ENCODE results near the gene KCTD19.

KCTD19 gene

DNA sequence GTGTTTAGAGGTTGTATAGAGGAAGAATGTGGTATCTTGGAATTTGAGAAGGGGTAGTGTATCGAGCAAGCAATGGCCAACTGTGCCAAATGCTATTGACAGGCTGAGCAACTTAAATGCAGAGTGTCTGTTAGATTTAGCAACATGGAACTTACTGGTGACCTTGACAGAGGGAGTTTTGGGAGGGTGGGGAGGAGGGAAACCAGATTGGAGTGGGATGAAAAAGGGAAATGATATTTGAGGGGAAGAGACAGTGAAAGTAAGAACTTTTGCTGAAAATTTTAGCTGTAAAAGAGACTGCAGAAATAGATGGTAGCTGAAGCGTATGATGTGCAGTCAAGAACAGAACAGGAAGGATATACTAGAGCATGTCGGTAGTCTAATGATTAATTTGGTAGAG, 1.2 kb upstream of the KCTD19 start:
- Histone ChIP-seq H3K36me3 (ENCODE audit: control insufficient read depth in 1 of 2, insufficient read depth in 2 of 2, low read length in 2 of 2) (no peaks in the 10 kb centered on the region), H3K4me1 (ENCODE audit: control insufficient read depth in 1 of 2, insufficient read depth in 2 of 2, low read length in 2 of 2) (peaks cover 5 to 7% of the 10 kb centered on the region in 2 donors), H3K9ac (ENCODE audit: low read depth in 1 of 2, low read length in 2 of 2) (no peak overlapping the region), H3K9me3 (ENCODE audit: control insufficient read depth in 1 of 2, low read length in 2 of 2) (no peaks in the 10 kb centered on the region), H3K27ac (ENCODE audit: low read depth, low read length) (no peak overlapping the region), H3K4me3 (ENCODE audit: low read depth in 1 of 2, low read length in 2 of 2) (no peak overlapping the region), H3K27me3 (ENCODE audit: control insufficient read depth in 1 of 2, insufficient read depth in 2 of 2, low read length in 2 of 2) (peaks cover 3 to 8% of the 10 kb centered on the region in 2 donors)

DNA sequence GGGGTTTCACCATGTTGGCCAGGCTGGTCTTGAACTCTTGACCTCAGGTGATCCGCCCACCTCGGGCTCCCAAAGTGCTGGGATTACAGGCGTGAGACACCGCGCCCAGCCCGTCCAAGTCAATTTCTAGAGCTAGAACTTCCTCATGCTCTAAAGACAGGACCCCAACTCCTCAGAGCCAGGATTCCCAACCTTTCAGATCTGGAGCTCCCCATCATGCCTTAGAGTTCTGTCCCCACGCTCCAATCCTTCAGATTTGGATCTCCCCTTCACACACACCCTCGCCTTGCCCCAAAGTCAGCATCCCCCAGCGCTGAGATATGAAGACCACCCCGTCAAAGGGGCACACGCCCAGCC, 448 bp downstream of the KCTD19 start:
- Histone ChIP-seq H3K27ac (ENCODE audit: low read depth, low read length) (no peak overlapping the region), H3K4me3 (ENCODE audit: low read depth in 1 of 2, low read length in 2 of 2) (peak overlapping the region; percentile 61 to 67)

DNA sequence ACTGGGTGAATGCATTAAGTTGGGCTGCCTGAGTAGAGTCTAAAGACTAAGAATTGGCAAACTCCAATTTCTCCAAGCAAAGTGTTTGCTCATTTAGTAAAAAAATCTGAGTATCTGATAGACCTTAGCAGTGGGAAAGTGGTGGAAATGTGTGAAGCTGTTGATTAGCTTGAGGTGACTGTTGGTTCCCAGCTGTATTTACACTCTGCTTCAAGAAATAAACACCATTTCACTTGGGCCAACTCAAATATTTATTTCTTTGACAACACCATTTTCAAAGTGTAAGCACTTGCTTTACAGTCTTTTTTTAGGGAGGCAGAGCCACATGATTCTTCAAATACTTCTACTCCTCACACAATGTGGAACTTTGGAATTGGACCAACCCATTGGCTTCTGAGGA, 8.7 kb downstream of the KCTD19 start:
- Histone ChIP-seq H3K4me1 (ENCODE audit: control insufficient read depth in 1 of 2, insufficient read depth in 2 of 2, low read length in 2 of 2) (no peaks in the 10 kb centered on the region), H3K9me3 (ENCODE audit: control insufficient read depth in 1 of 2, low read length in 2 of 2) (no peaks in the 10 kb centered on the region), H3K27me3 (ENCODE audit: control insufficient read depth in 1 of 2, insufficient read depth in 2 of 2, low read length in 2 of 2) (peaks cover 0 to 5% of the 10 kb centered on the region in 2 donors), H3K4me3 (ENCODE audit: low read depth in 1 of 2, low read length in 2 of 2) (no peak overlapping the region), H3K9ac (ENCODE audit: low read depth in 1 of 2, low read length in 2 of 2) (no peak overlapping the region), H3K27ac (ENCODE audit: low read depth, low read length) (no peak overlapping the region), H3K36me3 (ENCODE audit: control insufficient read depth in 1 of 2, insufficient read depth in 2 of 2, low read length in 2 of 2) (no peaks in the 10 kb centered on the region)

More for the DNA sequence above, 448 bp downstream of the KCTD19 start:
- peaks cover 3 to 8% of the 10 kb centered on the region in 2 donors for H3K27me3 ChIP-seq (ENCODE audit: control insufficient read depth in 1 of 2, insufficient read depth in 2 of 2, low read length in 2 of 2)
- H3K9me3 ChIP-seq (ENCODE audit: control insufficient read depth in 1 of 2, low read length in 2 of 2) = no peaks in the 10 kb centered on the region
- peak overlapping the region; percentile 12 to 59 for H3K9ac ChIP-seq (ENCODE audit: low read depth in 1 of 2, low read length in 2 of 2)
- H3K4me1 ChIP-seq (ENCODE audit: control insufficient read depth in 1 of 2, insufficient read depth in 2 of 2, low read length in 2 of 2) = peaks cover 5 to 7% of the 10 kb centered on the region in 2 donors
- H3K36me3 ChIP-seq (ENCODE audit: control insufficient read depth in 1 of 2, insufficient read depth in 2 of 2, low read length in 2 of 2) = no peaks in the 10 kb centered on the region

DNA sequence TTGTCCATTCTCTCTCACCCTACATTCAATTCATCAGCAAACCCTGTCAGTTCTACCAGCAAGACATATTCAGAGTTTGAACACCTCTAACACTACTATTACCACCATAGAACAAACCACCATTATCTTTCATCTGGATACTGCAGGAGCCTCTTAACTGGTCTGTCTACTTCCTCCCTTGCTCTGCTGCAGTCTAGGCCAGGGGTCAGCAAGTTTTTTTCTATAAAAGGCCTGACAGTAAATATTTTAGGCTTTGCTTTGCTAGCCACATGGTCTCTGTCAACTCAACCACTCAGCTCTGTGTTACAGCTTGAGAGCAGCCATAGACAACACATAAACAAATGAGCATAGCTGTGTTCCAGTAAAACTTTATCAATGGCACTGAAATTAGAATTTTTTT, 13.8 kb downstream of the KCTD19 start:
- no peaks in the 10 kb centered on the region for H3K36me3 ChIP-seq (ENCODE audit: control insufficient read depth in 1 of 2, insufficient read depth in 2 of 2, low read length in 2 of 2)
- no peak overlapping the region for H3K4me3 ChIP-seq (ENCODE audit: low read depth in 1 of 2, low read length in 2 of 2)
- no peak overlapping the region for H3K27ac ChIP-seq (ENCODE audit: low read depth, low read length)

DNA sequence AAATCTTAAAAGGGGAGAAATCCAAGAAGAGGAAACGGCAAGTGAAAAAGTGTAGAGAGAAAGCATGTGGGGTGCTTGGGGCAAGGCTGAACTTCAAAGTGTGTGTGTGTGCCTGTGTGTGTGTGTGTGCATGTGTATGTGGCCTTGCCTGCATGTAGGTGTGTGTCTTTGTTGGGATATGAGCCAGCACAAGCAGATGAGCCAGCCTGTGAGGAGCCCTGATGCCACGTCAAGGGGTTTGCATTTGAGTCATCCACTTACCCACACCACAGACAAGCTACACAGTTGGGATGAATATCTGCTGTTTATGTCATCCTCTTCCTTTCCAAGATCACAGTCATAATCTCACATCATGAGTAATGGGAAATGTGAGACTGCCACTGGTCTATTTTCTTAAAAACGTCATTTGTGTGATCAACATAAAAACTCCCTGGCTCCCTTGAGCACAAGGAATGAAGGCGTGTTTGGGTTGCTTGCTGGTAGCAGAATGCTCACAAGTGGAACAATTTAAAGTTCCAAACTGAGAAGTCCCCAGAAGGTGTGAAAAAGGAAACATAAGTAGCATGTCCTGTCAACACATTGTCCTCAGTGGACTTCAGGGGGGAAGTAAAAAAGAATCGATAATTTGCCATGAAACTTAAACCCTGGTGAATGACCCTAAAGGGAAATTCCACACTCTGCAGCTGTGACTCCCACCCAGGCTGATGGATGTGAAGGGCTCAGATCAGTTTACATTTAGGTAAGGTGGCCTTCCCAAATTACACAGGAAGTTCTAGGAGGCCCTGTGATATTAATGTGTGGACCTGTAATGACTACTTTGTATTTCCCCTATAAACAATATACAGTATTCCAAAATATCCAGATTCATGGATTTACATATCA, 14.7 kb downstream of the KCTD19 start:
- no peak overlapping the region for H3K4me3 ChIP-seq (ENCODE audit: low read depth in 1 of 2, low read length in 2 of 2)
- H3K36me3 ChIP-seq (ENCODE audit: control insufficient read depth in 1 of 2, insufficient read depth in 2 of 2, low read length in 2 of 2) = no peaks in the 10 kb centered on the region
- no peaks in the 10 kb centered on the region for H3K27me3 ChIP-seq (ENCODE audit: control insufficient read depth in 1 of 2, insufficient read depth in 2 of 2, low read length in 2 of 2)
- H3K4me1 ChIP-seq (ENCODE audit: control insufficient read depth in 1 of 2, insufficient read depth in 2 of 2, low read length in 2 of 2) = no peaks in the 10 kb centered on the region
- no peak overlapping the region for H3K9ac ChIP-seq (ENCODE audit: low read depth in 1 of 2, low read length in 2 of 2)
- peak overlapping the region; percentile 28 for H3K27ac ChIP-seq (ENCODE audit: low read depth, low read length)
- no peaks in the 10 kb centered on the region for H3K9me3 ChIP-seq (ENCODE audit: control insufficient read depth in 1 of 2, low read length in 2 of 2)

More for the DNA sequence above, 13.8 kb downstream of the KCTD19 start:
- Histone ChIP-seq H3K27me3 (ENCODE audit: control insufficient read depth in 1 of 2, insufficient read depth in 2 of 2, low read length in 2 of 2) (no peaks in the 10 kb centered on the region), H3K9ac (ENCODE audit: low read depth in 1 of 2, low read length in 2 of 2) (no peak overlapping the region), H3K9me3 (ENCODE audit: control insufficient read depth in 1 of 2, low read length in 2 of 2) (no peaks in the 10 kb centered on the region), H3K4me1 (ENCODE audit: control insufficient read depth in 1 of 2, insufficient read depth in 2 of 2, low read length in 2 of 2) (no peaks in the 10 kb centered on the region)

DNA sequence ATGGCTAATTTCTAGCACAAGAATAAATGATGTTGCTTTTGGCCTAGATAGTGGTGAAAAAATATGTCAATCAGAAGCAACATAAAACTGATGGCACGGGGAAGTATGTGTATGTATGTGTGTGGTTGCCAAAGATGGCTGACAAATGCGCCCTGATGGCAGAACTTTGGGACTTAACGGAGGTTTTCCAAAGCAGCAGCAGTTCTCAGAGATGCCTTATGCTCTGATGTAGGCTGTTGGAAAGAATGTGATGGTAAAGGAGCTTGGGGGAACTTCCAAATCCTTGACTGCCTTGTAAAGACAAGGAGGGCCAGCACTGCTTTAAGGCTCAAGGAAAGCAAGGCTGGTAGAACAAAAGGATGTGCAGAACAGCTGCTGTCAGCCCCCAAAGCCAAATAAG, 16.0 kb downstream of the KCTD19 start:
- no peak overlapping the region for H3K27ac ChIP-seq (ENCODE audit: low read depth, low read length)
- no peak overlapping the region for H3K4me3 ChIP-seq (ENCODE audit: low read depth in 1 of 2, low read length in 2 of 2)
- H3K4me1 ChIP-seq (ENCODE audit: control insufficient read depth in 1 of 2, insufficient read depth in 2 of 2, low read length in 2 of 2) = no peaks in the 10 kb centered on the region
- H3K36me3 ChIP-seq (ENCODE audit: control insufficient read depth in 1 of 2, insufficient read depth in 2 of 2, low read length in 2 of 2) = no peaks in the 10 kb centered on the region
- no peaks in the 10 kb centered on the region for H3K9me3 ChIP-seq (ENCODE audit: control insufficient read depth in 1 of 2, low read length in 2 of 2)
- H3K27me3 ChIP-seq (ENCODE audit: control insufficient read depth in 1 of 2, insufficient read depth in 2 of 2, low read length in 2 of 2) = no peaks in the 10 kb centered on the region
- H3K9ac ChIP-seq (ENCODE audit: low read depth in 1 of 2, low read length in 2 of 2) = no peak overlapping the region

DNA sequence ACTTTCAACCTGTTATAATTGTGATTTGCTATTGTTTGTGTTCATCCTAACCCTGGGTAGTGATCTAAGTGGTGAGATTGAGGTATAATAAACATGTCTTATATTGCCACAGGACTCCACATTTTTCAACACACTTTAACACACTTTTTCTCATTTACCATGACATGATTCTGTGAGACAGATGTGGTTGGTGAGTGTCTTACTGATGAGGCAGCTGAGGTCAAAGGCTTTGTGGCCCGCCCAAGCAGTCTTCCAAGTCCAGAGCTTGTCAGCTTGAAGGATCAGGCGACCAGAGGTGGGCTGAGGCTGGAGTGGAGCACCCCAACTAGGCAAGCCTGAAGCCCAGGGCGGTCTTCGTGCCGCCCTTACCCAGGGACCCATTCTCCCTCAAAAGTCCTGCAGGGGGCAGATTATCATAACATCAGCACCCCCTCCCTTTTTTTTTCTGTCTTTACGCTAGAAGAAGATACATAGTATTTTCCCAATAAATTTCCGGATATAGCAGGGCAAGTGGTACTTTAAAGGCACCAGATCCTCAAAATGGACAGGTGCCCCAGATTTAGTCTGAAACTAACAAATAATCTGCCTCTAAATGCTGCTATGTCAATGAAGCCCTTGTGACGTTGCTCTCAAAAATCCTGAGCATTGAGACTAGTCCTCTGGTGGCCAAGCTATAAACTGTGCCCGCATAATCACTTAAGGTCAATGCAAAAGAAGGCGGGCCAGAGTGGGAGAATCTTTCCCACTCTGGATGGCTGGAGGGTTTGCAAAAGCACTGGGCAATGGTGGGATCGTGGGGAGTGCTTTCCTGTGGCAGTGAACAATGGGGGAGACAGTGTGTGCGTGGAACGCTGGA, 21.1 kb downstream of the KCTD19 start:
- Histone ChIP-seq H3K4me1 (ENCODE audit: control insufficient read depth in 1 of 2, insufficient read depth in 2 of 2, low read length in 2 of 2) (no peaks in the 10 kb centered on the region), H3K9me3 (ENCODE audit: control insufficient read depth in 1 of 2, low read length in 2 of 2) (no peaks in the 10 kb centered on the region), H3K36me3 (ENCODE audit: control insufficient read depth in 1 of 2, insufficient read depth in 2 of 2, low read length in 2 of 2) (no peaks in the 10 kb centered on the region), H3K27ac (ENCODE audit: low read depth, low read length) (no peak overlapping the region), H3K9ac (ENCODE audit: low read depth in 1 of 2, low read length in 2 of 2) (no peak overlapping the region), H3K4me3 (ENCODE audit: low read depth in 1 of 2, low read length in 2 of 2) (no peak overlapping the region), H3K27me3 (ENCODE audit: control insufficient read depth in 1 of 2, insufficient read depth in 2 of 2, low read length in 2 of 2) (no peaks in the 10 kb centered on the region)

DNA sequence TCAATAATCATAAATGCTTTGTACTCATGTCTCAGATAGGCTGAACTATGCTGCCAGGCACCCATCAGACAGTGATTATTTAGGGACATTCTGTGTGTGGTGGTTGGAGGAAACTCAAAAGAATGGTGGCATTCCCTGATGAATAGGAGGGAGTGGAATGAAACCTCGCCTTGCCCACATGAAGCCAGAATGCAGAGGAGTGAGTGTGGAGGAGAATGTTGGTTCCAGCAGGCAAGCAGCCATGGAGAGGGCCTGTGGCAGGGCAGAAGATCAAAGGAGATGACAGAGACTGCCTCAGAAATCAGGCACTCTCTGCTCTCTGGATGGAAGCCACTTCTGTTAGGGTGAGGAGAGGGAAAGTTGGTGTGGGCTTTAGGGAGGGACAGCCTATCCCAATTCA, 22.5 kb downstream of the KCTD19 start:
- no peak overlapping the region for H3K4me3 ChIP-seq (ENCODE audit: low read depth in 1 of 2, low read length in 2 of 2)
- no peak overlapping the region for H3K27ac ChIP-seq (ENCODE audit: low read depth, low read length)
- H3K9ac ChIP-seq (ENCODE audit: low read depth in 1 of 2, low read length in 2 of 2) = no peak overlapping the region
- no peaks in the 10 kb centered on the region for H3K4me1 ChIP-seq (ENCODE audit: control insufficient read depth in 1 of 2, insufficient read depth in 2 of 2, low read length in 2 of 2)
- H3K36me3 ChIP-seq (ENCODE audit: control insufficient read depth in 1 of 2, insufficient read depth in 2 of 2, low read length in 2 of 2) = no peaks in the 10 kb centered on the region
- H3K27me3 ChIP-seq (ENCODE audit: control insufficient read depth in 1 of 2, insufficient read depth in 2 of 2, low read length in 2 of 2) = no peaks in the 10 kb centered on the region
- no peaks in the 10 kb centered on the region for H3K9me3 ChIP-seq (ENCODE audit: control insufficient read depth in 1 of 2, low read length in 2 of 2)

DNA sequence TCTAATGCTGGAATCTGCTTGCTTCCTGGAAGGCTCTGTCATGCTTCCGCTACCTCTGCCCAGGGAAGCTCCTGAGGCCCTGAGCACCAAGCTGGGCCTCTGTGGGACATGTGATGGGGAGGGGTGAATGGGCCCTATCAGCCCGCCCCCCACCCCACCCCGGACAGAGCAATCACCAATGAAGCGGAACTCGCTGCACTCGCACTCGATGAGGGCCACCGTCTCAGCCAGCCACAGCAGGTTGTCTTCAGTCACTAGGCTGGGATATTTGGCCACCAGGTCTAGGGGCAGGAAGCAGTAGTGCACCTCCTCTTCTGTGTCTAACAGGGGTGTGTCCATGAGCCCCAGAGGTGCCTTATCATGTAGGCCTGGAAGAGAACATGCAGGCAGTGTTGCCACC, 23.6 kb downstream of the KCTD19 start:
- no peak overlapping the region for H3K4me3 ChIP-seq (ENCODE audit: low read depth in 1 of 2, low read length in 2 of 2)
- H3K27me3 ChIP-seq (ENCODE audit: control insufficient read depth in 1 of 2, insufficient read depth in 2 of 2, low read length in 2 of 2) = no peaks in the 10 kb centered on the region
- H3K27ac ChIP-seq (ENCODE audit: low read depth, low read length) = no peak overlapping the region
- no peaks in the 10 kb centered on the region for H3K9me3 ChIP-seq (ENCODE audit: control insufficient read depth in 1 of 2, low read length in 2 of 2)
- no peaks in the 10 kb centered on the region for H3K36me3 ChIP-seq (ENCODE audit: control insufficient read depth in 1 of 2, insufficient read depth in 2 of 2, low read length in 2 of 2)
- no peaks in the 10 kb centered on the region for H3K4me1 ChIP-seq (ENCODE audit: control insufficient read depth in 1 of 2, insufficient read depth in 2 of 2, low read length in 2 of 2)
- no peak overlapping the region for H3K9ac ChIP-seq (ENCODE audit: low read depth in 1 of 2, low read length in 2 of 2)

DNA sequence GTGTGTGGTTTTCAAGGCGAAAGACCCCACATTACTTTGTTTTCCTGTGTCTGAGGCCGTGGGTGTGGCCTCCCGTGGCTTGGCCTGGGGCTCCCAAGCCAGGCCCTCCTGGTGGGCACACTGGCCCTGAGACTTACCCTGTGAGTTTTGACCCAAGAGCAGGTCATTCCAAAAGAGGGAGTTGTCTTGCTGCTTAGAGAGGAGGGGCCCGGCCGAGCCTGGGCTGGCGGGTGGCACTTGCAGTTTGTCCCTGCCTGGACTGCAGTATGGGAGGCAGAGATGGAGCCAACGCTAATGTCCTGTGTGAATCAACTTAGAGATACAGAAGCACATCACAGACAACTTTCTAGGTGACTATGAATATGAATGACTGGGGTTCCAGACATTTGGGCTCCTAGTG, 24.5 kb downstream of the KCTD19 start:
- H3K27ac ChIP-seq (ENCODE audit: low read depth, low read length) = no peak overlapping the region
- H3K9ac ChIP-seq (ENCODE audit: low read depth in 1 of 2, low read length in 2 of 2) = no peak overlapping the region
- no peaks in the 10 kb centered on the region for H3K4me1 ChIP-seq (ENCODE audit: control insufficient read depth in 1 of 2, insufficient read depth in 2 of 2, low read length in 2 of 2)
- no peak overlapping the region for H3K4me3 ChIP-seq (ENCODE audit: low read depth in 1 of 2, low read length in 2 of 2)
- no peaks in the 10 kb centered on the region for H3K9me3 ChIP-seq (ENCODE audit: control insufficient read depth in 1 of 2, low read length in 2 of 2)
- no peaks in the 10 kb centered on the region for H3K27me3 ChIP-seq (ENCODE audit: control insufficient read depth in 1 of 2, insufficient read depth in 2 of 2, low read length in 2 of 2)
- H3K36me3 ChIP-seq (ENCODE audit: control insufficient read depth in 1 of 2, insufficient read depth in 2 of 2, low read length in 2 of 2) = no peaks in the 10 kb centered on the region
